Spinal cord (tissue), 10 donors: ENCODE results near the gene FREM2. TPM values are rescaled to one million over a fixed set of nuclear protein-coding genes. Genes with fewer than 3 reads are reported as not detected.

Experiments
- DNase-seq, 6 donors: peaks; one replicate each; pipeline versions ENCODE4 v3.0.0 to v3.0.0-alpha.2; 2013 to 2015; ENCODE audit warnings: low spot score in 6 of 6, low read depth in 4 of 6
- H3K27ac ChIP-seq: one replicate; pipeline ENCODE4 v1.5.1; 2013; ENCODE audit warnings: low read depth, low read length, control low read depth
- H3K27me3 ChIP-seq: one replicate; pipeline ENCODE4 v1.6.1; 2013; ENCODE audit warnings: low read length; ENCODE audit not compliant: control insufficient read depth, insufficient read depth
- H3K36me3 ChIP-seq: one replicate; pipeline ENCODE4 v1.6.1; 2013; ENCODE audit warnings: low read length; ENCODE audit not compliant: control insufficient read depth, insufficient read depth
- H3K4me1 ChIP-seq: one replicate; pipeline ENCODE4 v1.6.1; 2013; ENCODE audit warnings: low read length; ENCODE audit not compliant: control insufficient read depth, insufficient read depth
- H3K4me3 ChIP-seq: one replicate; pipeline ENCODE4 v1.5.1; 2013; ENCODE audit warnings: low read depth, low read length, control low read depth
- H3K9me3 ChIP-seq: one replicate; pipeline ENCODE4 v1.6.1; 2013; ENCODE audit warnings: low read length; ENCODE audit not compliant: control insufficient read depth, insufficient read depth
- WGBS: methylation state at CpG from one replicate; pipeline ENCODE4 v1.1.5; 2013; ENCODE audit warnings: missing lambda C conversion rate; ENCODE audit not compliant: insufficient coverage; 5-methylcytosine and 5-hydroxymethylcytosine counted together
- polyA plus RNA-seq, 2 donors: library from polyadenylated mRNA; unstranded; fragments of 120-200 nt; gene quantifications; one replicate each; pipeline ENCODE4 v1.2.1, GENCODE V29; 2013; ENCODE audit not compliant: insufficient read length in 2 of 2
- total RNA-seq, 2 donors: library from RNA; depleted of rRNA in 1 of 2; stranded (reverse); fragments of 120-200 nt in 1 of 2; fragments of >200 nt in 1 of 2; gene quantifications; one replicate each; pipeline versions ENCODE4 v1.2.3 to v1.2.4, GENCODE V29; 2013 to 2014
- donor health status: healthy.

Gene FREM2
- total and polyA plus RNA-seq, 4 donors: 2.7 to 16.0 (median 6.4) TPM

DNA sequence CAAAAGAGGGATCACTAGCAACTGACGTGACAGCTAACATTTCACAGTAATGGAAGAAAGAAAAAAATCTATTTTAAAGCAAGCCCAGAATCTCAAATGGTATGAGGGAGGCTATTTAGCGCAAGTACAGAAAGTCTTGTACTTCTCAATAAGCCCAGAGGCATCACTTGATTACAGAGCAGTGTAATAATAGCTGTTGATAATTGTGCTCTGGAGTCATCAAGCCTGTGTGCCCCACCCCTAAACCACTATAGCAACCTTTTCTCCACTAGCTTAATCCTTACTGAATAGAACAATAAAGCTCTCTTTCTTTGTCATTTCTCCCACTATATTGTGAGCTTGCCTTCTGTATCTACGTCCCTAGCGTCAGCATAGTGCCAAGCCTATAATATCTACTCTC lies 56.6 kb downstream of the FREM2 start:
- Histone ChIP-seq H3K9me3 (no peaks in the 10 kb centered on the region), H3K27ac (no peak overlapping the region), H3K4me3 (no peak overlapping the region), H3K36me3 (no peaks in the 10 kb centered on the region), H3K4me1 (no peaks in the 10 kb centered on the region), H3K27me3 (no peaks in the 10 kb centered on the region)
- no CpG with 5 or more reads among the region's 4 CpGs for WGBS
- peak in 1 of 6 donors; percentile 76 for DNase-seq

DNA sequence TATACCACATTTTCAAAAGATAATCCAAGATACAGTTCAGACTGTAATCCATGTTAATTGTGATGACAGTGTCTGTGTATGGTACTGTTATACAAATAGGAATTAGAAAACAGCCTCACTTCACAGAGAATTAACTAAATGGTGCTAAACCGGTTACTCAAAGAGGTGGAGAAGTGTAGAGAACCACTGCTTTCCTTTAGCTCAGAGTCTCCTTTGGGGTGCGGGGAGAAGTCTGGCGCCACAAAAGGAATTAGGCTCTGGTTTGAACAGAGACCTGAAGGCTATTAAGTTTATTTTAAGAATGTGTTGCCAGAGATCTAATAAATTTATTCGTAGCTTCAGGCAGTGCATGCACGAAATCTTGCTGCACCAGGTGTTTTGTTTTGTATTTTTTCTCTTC lies 65.8 kb downstream of the FREM2 start:
- Histone ChIP-seq H3K4me1 (peaks cover 3% of the 10 kb centered on the region), H3K4me3 (no peak overlapping the region), H3K27ac (no peak overlapping the region), H3K9me3 (no peaks in the 10 kb centered on the region), H3K36me3 (no peaks in the 10 kb centered on the region), H3K27me3 (no peaks in the 10 kb centered on the region)
- 60% methylated on average over 2 of the region's 5 CpGs for WGBS
- no peak for DNase-seq

DNA sequence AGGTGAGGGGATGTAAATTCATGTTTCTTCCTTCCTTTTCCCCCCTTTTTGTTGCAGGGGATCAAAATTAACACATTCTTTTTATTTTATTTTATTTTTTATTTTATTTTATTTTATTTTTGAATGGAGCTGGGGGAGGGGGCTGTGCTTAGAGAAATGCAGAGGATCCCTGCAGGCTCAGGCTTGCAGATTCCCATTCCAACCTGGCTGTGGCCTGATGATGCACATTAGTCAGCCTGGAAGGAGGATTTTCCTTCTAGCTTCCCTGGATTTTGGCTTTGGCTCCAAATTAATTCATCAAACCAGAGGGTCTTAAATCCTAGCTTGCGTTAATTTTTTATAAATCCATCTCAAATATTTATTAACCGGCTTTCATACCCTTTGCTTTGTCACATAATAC lies 67.0 kb downstream of the FREM2 start:
- WGBS: no CpG with 5 or more reads among the region's 2 CpGs
- Histone ChIP-seq H3K4me3 (no peak overlapping the region), H3K36me3 (no peaks in the 10 kb centered on the region), H3K27ac (no peak overlapping the region), H3K27me3 (no peaks in the 10 kb centered on the region), H3K9me3 (no peaks in the 10 kb centered on the region), H3K4me1 (peaks cover 3% of the 10 kb centered on the region)
- DNase-seq: no peak

DNA sequence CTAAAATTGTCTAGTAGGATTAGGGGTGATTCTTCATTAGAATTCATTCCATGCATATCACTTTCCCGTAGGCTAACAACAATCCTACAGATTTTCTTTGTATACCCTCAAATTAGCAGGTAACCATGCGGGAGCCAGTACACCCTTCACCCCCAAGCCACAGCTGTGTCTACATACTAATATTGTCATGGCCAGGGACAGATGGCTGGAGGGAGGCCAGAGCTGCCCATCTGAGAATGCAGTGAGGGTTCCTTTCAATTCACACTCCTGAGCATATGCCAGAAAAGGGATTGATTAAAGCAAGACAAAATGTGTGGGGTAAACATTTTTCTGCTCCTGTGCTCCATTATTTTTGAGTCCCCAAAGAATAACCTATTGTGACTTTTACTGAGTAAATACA lies 68.9 kb downstream of the FREM2 start:
- H3K27ac ChIP-seq: no peak overlapping the region
- H3K4me3 ChIP-seq: no peak overlapping the region
- H3K36me3 ChIP-seq: no peaks in the 10 kb centered on the region
- no peaks in the 10 kb centered on the region for H3K27me3 ChIP-seq
- 40% methylated on average over 1 of the region's 2 CpGs for WGBS
- peak in 2 of 6 donors; percentile 29 to 38 for DNase-seq
- peaks cover 3% of the 10 kb centered on the region for H3K4me1 ChIP-seq
- H3K9me3 ChIP-seq: no peaks in the 10 kb centered on the region

DNA sequence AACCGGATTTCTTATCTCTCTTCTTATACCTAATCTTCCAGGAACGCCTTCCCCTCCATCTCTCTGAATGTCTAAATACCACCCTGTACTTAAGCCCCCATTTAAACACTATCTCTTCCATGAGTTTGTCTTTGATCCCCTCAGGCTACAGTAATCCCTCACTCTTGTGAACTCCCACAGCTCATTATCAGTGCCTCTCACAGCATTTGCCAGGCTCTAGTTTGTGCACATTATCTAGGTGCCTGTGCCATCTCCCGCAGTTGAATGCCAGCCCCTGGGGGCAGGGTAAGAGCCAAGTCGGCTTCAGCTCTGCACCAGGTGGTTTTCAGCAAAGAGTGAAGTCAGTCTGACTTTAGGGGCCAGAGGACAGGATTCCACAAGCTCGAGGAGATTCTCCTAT lies 71.4 kb downstream of the FREM2 start:
- Histone ChIP-seq H3K9me3 (no peaks in the 10 kb centered on the region), H3K27me3 (no peaks in the 10 kb centered on the region), H3K36me3 (no peaks in the 10 kb centered on the region), H3K27ac (no peak overlapping the region), H3K4me1 (peaks cover 3% of the 10 kb centered on the region), H3K4me3 (no peak overlapping the region)
- DNase-seq: peak in 1 of 6 donors; percentile 20
- 55% methylated on average over 4 of the region's 5 CpGs for WGBS

DNA sequence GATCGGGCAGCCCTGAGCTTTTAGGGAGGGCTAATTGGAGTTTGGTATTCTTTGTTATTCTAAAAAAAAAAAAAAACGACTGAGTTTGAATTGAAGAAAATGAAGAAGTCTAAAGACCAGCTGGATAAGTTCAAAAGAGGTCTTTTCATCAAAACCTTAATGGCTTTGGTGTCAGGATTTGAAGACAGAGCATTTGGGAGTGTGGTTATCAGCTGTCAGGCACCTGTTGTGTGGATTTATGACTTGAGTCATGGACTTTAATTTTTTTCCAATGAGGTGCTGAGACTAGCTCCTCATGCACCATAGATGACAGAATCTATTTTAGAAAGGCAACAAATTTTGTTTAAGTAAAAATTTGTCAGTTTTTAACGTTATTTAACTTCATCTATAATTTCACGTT lies 72.5 kb downstream of the FREM2 start:
- H3K4me3 ChIP-seq: no peak overlapping the region
- H3K27ac ChIP-seq: no peak overlapping the region
- WGBS: 50% methylated on average over 1 of the region's 4 CpGs
- no peaks in the 10 kb centered on the region for H3K36me3 ChIP-seq
- H3K4me1 ChIP-seq: peaks cover 3% of the 10 kb centered on the region
- no peaks in the 10 kb centered on the region for H3K9me3 ChIP-seq
- no peaks in the 10 kb centered on the region for H3K27me3 ChIP-seq
- DNase-seq: no peak

DNA sequence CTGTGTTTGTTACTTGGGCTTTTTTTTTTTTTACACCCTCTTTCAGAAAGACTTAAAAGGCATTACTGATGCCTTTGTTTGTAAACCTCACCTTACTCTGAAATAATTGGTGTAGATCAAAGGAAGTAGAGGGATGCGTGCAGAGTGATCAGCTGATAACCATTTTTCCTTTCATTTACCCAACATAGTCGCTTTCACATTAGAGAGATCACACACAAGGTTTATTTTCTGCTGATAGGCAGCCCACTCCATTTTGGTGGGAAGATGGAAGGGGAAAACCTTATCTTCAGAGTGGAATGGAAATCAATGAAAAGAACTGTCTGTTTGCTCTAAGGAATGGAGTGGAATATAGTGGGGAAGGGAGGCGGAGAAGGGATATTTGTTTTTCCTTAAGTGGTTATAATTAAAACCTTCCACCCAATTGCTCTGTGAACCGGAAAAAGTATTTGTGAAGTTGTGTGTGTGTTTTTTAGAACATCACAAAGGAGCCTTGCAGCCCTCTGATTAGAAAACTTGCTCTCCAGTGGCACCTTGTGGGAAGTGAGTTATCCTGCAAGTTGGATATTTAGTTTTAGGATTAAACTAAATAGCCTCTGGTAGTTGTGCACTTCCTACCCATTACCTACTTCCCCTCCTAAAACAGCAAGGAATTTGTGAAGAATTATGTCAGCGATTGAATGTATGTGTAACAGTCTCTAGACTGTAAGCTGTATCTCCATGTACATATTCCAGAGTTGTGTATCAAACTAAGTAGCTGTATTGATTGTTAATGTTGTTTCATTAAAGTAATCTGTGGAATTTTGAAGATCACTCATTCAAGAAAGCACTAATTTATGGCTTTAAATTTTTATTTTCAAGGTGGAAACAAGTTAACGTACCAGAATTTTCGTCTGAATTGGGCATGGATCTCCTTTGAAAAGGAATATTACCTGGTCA lies 76.8 kb downstream of the FREM2 start:
- Histone ChIP-seq H3K4me3 (no peak overlapping the region), H3K9me3 (no peaks in the 10 kb centered on the region), H3K4me1 (no peaks in the 10 kb centered on the region), H3K27ac (no peak overlapping the region), H3K27me3 (no peaks in the 10 kb centered on the region), H3K36me3 (no peaks in the 10 kb centered on the region)
- DNase-seq: peak; percentile 26 to 88 (median 42)
- WGBS: no CpG with 5 or more reads among the region's 7 CpGs

DNA sequence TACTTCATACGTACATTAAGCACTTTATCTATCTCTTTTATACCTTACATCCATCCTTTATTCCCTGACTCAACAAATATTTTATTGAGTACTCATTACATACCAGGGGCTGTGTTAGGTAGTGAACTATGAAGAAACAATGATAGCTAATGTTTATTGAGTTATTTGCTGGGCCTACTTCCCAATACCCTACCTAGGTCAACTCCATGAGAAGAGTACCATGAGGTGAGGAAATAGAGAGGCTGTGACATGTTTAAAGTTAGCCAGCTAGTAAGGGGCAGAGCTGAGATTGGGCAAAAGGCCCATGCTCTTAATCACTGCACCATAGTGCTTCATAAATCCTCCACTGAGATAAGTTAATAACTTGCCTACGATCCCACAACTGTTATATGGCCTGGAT lies 79.9 kb downstream of the FREM2 start:
- no peak overlapping the region for H3K4me3 ChIP-seq
- WGBS: no CpG with 5 or more reads among the region's 2 CpGs
- H3K9me3 ChIP-seq: no peaks in the 10 kb centered on the region
- DNase-seq: no peak
- H3K27me3 ChIP-seq: no peaks in the 10 kb centered on the region
- H3K27ac ChIP-seq: no peak overlapping the region
- H3K4me1 ChIP-seq: no peaks in the 10 kb centered on the region
- no peaks in the 10 kb centered on the region for H3K36me3 ChIP-seq

DNA sequence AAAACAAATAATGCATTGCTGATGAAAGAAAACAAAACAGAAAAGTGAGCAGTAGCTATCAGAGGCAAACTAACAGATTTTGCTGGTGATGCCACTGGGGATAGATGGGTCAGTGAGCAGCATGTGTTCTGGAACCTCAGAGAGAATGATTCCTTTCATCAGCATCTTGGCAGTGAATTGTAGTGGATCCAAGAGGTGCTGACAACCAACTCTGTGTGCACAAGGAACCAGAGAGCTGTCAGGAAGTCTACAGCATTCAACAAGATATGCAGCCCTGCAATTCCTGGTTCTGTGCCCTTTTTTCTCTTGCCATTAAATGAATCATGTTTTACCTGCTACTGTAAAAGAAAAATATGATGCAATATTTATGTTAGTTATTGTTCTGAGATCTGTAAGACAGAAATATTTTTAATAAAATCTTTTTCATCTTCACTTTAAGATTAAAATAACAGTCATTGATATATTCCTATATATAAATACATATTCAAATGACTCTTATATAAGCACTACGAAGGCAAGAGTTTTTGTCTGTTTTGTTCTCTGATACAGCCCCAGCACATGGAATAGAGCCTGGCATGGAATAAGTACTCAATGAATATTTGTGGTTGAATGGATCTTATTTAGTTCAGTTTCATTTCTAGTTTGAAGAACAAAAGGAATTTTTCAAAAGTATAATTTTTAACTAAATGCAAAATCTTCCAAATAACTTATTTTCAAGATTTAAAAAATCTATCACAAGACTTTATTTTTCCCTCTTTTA lies 80.8 kb downstream of the FREM2 start:
- WGBS: no CpG with 5 or more reads among the region's 1 CpG
- H3K4me3 ChIP-seq: no peak overlapping the region
- peak in 3 of 6 donors; percentile 43 to 73 (median 68) for DNase-seq
- no peaks in the 10 kb centered on the region for H3K4me1 ChIP-seq
- no peaks in the 10 kb centered on the region for H3K36me3 ChIP-seq
- H3K27me3 ChIP-seq: no peaks in the 10 kb centered on the region
- no peak overlapping the region for H3K27ac ChIP-seq
- no peaks in the 10 kb centered on the region for H3K9me3 ChIP-seq
